Astrocyte (in vitro differentiated cells and primary cell): ENCODE results near the gene EMX1. TPM values are rescaled to one million over a fixed set of nuclear protein-coding genes. Genes with fewer than 3 reads are reported as not detected.

Experiments used
- DNase-seq: peaks from one replicate; pipeline ENCODE4 v3.0.0-alpha.2; 2010; ENCODE audit warnings: low read depth
- FAIRE-seq: peaks from 2 replicates; lab custom pipeline; 2011; peaks lifted over from hg19 to GRCh38; lab: Jason Lieb, UNC
- H2AFZ ChIP-seq: 2 replicates; pipeline ENCODE4 v1.6.0; 2012; ENCODE audit warnings: low read depth, low read length, inconsistent platforms
- H3K27ac ChIP-seq: 2 replicates; pipeline ENCODE4 v1.5.1; 2011; ENCODE audit warnings: low read depth, low read length, inconsistent platforms
- H3K27me3 ChIP-seq: 2 replicates; pipeline ENCODE4 v1.6.0; 2011; ENCODE audit warnings: low read length, inconsistent platforms; ENCODE audit not compliant: insufficient read depth
- H3K36me3 ChIP-seq: 2 replicates; pipeline ENCODE4 v1.5.1; 2011; ENCODE audit warnings: low read length, inconsistent platforms; ENCODE audit not compliant: insufficient read depth
- H3K4me1 ChIP-seq: 2 replicates; pipeline ENCODE4 v1.5.1; 2011; ENCODE audit warnings: low read length, inconsistent platforms; ENCODE audit not compliant: insufficient read depth
- H3K4me2 ChIP-seq: 2 replicates; pipeline ENCODE4 v1.6.0; 2012; ENCODE audit warnings: low read length, inconsistent platforms
- H3K4me3 ChIP-seq: 2 replicates; pipeline ENCODE4 v1.5.1; 2011; ENCODE audit warnings: low read depth, mild to moderate bottlenecking, low read length, inconsistent platforms; ENCODE audit not compliant: insufficient read depth
- H3K79me2 ChIP-seq: 2 replicates; pipeline ENCODE4 v1.6.0; 2012; ENCODE audit warnings: mild to moderate bottlenecking, low read length, inconsistent platforms; ENCODE audit not compliant: insufficient read depth
- H3K9ac ChIP-seq: 2 replicates; pipeline ENCODE4 v1.6.0; 2012; ENCODE audit warnings: mild to moderate bottlenecking, low read length, inconsistent platforms
- H3K9me3 ChIP-seq: 2 replicates; pipeline ENCODE4 v1.5.1; 2012; ENCODE audit warnings: low read depth, mild to moderate bottlenecking, low read length, inconsistent platforms; ENCODE audit not compliant: insufficient read depth
- H4K20me1 ChIP-seq: 2 replicates; pipeline ENCODE4 v1.6.0; 2012; ENCODE audit warnings: low read length, inconsistent platforms; ENCODE audit not compliant: insufficient read depth
- H3K27ac Mint-ChIP-seq: one replicate; pipeline ENCODE4 v1.8.0; 2021; ENCODE audit warnings: mild to moderate bottlenecking, mixed read lengths; ENCODE audit not compliant: unreplicated experiment
- H3K27me3 Mint-ChIP-seq: one replicate; pipeline ENCODE4 v1.8.0; 2021; ENCODE audit warnings: low read depth, mixed read lengths; ENCODE audit not compliant: unreplicated experiment
- H3K36me3 Mint-ChIP-seq: one replicate; pipeline ENCODE4 v1.8.0; 2021; ENCODE audit warnings: low read depth, mixed read lengths; ENCODE audit not compliant: unreplicated experiment
- H3K4me1 Mint-ChIP-seq: one replicate; pipeline ENCODE4 v1.8.0; 2021; ENCODE audit warnings: low read depth, mixed read lengths; ENCODE audit not compliant: unreplicated experiment
- H3K4me3 Mint-ChIP-seq: one replicate; pipeline ENCODE4 v1.8.0; 2021; ENCODE audit warnings: mild to moderate bottlenecking, moderate library complexity, mixed read lengths; ENCODE audit not compliant: unreplicated experiment
- H3K9me3 Mint-ChIP-seq: one replicate; pipeline ENCODE4 v1.8.0; 2021; ENCODE audit warnings: mild to moderate bottlenecking, mixed read lengths; ENCODE audit not compliant: unreplicated experiment
- EZH2 ChIP-seq: IDR thresholded peaks from 2 replicates; pipeline ENCODE4 v1.6.1; 2012; ENCODE audit warnings: mild to moderate bottlenecking, low read length, inconsistent platforms; ENCODE audit not compliant: insufficient read depth
- total RNA-seq: library from RNA; stranded (reverse); gene quantifications from 2 replicates; pipeline ENCODE4 v1.2.1, GENCODE V29; 2021
- TF ChIP-seq, protein P1 (sequence below): IDR thresholded peaks from 2 replicates; pipeline ENCODE4 v1.5.1; 2011; ENCODE audit warnings: low read depth, mild to moderate bottlenecking, inconsistent platforms, low read length, moderate library complexity; ENCODE audit not compliant: insufficient read depth

The EMX1 gene
- total RNA-seq, 1 donor from 2014 or later = 0.48 TPM

- Histone ChIP-seq H3K9ac (no peak overlapping the region), H3K9me3 (no peaks in the 10 kb centered on the region), H3K4me1 (no peaks in the 10 kb centered on the region), H3K4me3 (no peak overlapping the region), H3K27ac (no peak overlapping the region), H3K36me3 (no peaks in the 10 kb centered on the region), H3K79me2 (no peaks in the 10 kb centered on the region), H4K20me1 (peaks cover 17% of the 10 kb centered on the region), H2AFZ (no peak overlapping the region), H3K27me3 (no peaks in the 10 kb centered on the region), H3K4me2 (no peak overlapping the region)
- Mint-ChIP-seq H3K36me3 (peaks cover 10% of the 10 kb centered on the region), H3K27ac (no peak overlapping the region), H3K27me3 (peaks cover 18% of the 10 kb centered on the region), H3K4me1 (no peaks in the 10 kb centered on the region), H3K4me3 (no peak overlapping the region), H3K9me3 (no peaks in the 10 kb centered on the region)
- no peak for TF ChIP-seq EZH2
- TF ChIP-seq, protein P1, sequence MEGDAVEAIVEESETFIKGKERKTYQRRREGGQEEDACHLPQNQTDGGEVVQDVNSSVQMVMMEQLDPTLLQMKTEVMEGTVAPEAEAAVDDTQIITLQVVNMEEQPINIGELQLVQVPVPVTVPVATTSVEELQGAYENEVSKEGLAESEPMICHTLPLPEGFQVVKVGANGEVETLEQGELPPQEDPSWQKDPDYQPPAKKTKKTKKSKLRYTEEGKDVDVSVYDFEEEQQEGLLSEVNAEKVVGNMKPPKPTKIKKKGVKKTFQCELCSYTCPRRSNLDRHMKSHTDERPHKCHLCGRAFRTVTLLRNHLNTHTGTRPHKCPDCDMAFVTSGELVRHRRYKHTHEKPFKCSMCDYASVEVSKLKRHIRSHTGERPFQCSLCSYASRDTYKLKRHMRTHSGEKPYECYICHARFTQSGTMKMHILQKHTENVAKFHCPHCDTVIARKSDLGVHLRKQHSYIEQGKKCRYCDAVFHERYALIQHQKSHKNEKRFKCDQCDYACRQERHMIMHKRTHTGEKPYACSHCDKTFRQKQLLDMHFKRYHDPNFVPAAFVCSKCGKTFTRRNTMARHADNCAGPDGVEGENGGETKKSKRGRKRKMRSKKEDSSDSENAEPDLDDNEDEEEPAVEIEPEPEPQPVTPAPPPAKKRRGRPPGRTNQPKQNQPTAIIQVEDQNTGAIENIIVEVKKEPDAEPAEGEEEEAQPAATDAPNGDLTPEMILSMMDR = no peak
- FAIRE-seq (no peak), DNase-seq (no peak)
Measured at GRCh38 chr2:72971036-72971435, 53.7 kb downstream of the EMX1 start.

- H3K4me1 Mint-ChIP-seq = peaks cover 8% of the 10 kb centered on the region
- peaks cover 13% of the 10 kb centered on the region for H4K20me1 ChIP-seq
- H3K27me3 ChIP-seq = no peaks in the 10 kb centered on the region
- peaks cover 3% of the 10 kb centered on the region for H3K36me3 Mint-ChIP-seq
- TF ChIP-seq, protein P1 = no peak
- TF ChIP-seq EZH2 = no peak
- no peaks in the 10 kb centered on the region for H3K4me1 ChIP-seq
- peaks cover 13% of the 10 kb centered on the region for H3K27me3 Mint-ChIP-seq
- H3K36me3 ChIP-seq = no peaks in the 10 kb centered on the region
- DNase-seq = no peak
- no peak overlapping the region for H3K4me3 ChIP-seq
- H3K9ac ChIP-seq = no peak overlapping the region
- no peak overlapping the region for H2AFZ ChIP-seq
- H3K9me3 Mint-ChIP-seq = no peaks in the 10 kb centered on the region
- FAIRE-seq = no peak
- no peak overlapping the region for H3K27ac Mint-ChIP-seq
- no peak overlapping the region for H3K27ac ChIP-seq
- no peak overlapping the region for H3K4me2 ChIP-seq
- H3K4me3 Mint-ChIP-seq = no peak overlapping the region
- H3K79me2 ChIP-seq = no peaks in the 10 kb centered on the region
- no peaks in the 10 kb centered on the region for H3K9me3 ChIP-seq
Measured at GRCh38 chr2:72972352-72973136, 55.2 kb downstream of the EMX1 start.

DNA sequence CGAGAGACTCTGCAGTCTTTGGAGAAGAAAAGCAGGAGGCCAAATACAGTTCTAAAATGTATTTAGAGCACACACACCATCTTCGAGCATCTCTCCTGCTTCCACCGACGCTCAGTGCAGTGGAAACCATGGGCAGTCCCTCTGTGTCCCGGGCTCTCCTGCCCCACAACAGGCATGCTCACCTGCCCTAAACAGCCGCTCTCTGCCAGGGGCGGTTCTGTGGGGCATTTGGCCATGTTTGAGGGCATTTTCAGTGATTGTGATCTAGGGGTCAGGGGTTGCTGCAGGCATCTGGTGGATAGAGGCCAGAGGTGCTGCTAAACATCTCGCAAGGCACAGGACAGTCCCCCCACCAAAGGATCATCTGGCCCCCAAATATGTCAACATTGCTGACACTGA, 55.8 kb downstream of the EMX1 start:
- Histone ChIP-seq H3K4me1 (no peaks in the 10 kb centered on the region), H3K27ac (no peak overlapping the region), H3K4me3 (no peak overlapping the region), H3K9ac (no peak overlapping the region), H3K36me3 (no peaks in the 10 kb centered on the region), H4K20me1 (peaks cover 13% of the 10 kb centered on the region), H3K27me3 (no peaks in the 10 kb centered on the region), H3K79me2 (no peaks in the 10 kb centered on the region), H2AFZ (no peak overlapping the region), H3K4me2 (no peak overlapping the region), H3K9me3 (no peaks in the 10 kb centered on the region)
- Mint-ChIP-seq H3K9me3 (no peaks in the 10 kb centered on the region), H3K27ac (no peak overlapping the region), H3K27me3 (peaks cover 13% of the 10 kb centered on the region), H3K4me3 (no peak overlapping the region), H3K4me1 (peaks cover 8% of the 10 kb centered on the region), H3K36me3 (peaks cover 3% of the 10 kb centered on the region)
- no peak for TF ChIP-seq EZH2
- TF ChIP-seq, protein P1 = no peak
- DNase-seq (no peak), FAIRE-seq (no peak)
